Measurements from ENCODE around the gene ERVV-1.
A peak's percentile ranks its signal among the peaks of the same experiment; 100 is the strongest.
"Not testable (repeated sequence)": the region's sequence is repeated elsewhere in the genome, so short reads cannot be mapped to it uniquely, and the experiment has no call there.

ERVV-1 gene

GRCh38 chr19:53013621-53014020 lies at the start of gene ERVV-1:
Gene ERVV-1, plus strand, starts transcription at chr19:53013921. Its CDS starts 170 bp downstream, at chr19:53014091.
- DNase-seq (ENCODE audit: low read depth, low spot score): no peak

GRCh38 chr19:52967772-52968171 lies 45.9 kb upstream of the ERVV-1 start:
- no peak for DNase-seq (ENCODE audit: low read depth, low spot score)

GRCh38 chr19:52981329-52981728 lies 32.4 kb upstream of the ERVV-1 start:
- DNase-seq (ENCODE audit: low read depth, low spot score): no peak

- DNase-seq (ENCODE audit: low read depth, low spot score): not testable (repeated sequence)
These were observed 30.6 kb upstream of the ERVV-1 start for GRCh38 chr19:52983167-52983566.

- DNase-seq (ENCODE audit: low read depth, low spot score): no peak
These were observed 26.5 kb upstream of the ERVV-1 start for GRCh38 chr19:52987221-52987620.

- no peak for DNase-seq (ENCODE audit: low read depth, low spot score)
These were observed 25.2 kb upstream of the ERVV-1 start for GRCh38 chr19:52988506-52988905.

GRCh38 chr19:52990759-52991418 lies 22.8 kb upstream of the ERVV-1 start:
- DNase-seq (ENCODE audit: low read depth, low spot score): no peak

- peak; percentile 50 for DNase-seq (ENCODE audit: low read depth, low spot score)
These were observed 22.2 kb upstream of the ERVV-1 start for GRCh38 chr19:52991484-52991883.

GRCh38 chr19:52992109-52993004 lies 21.4 kb upstream of the ERVV-1 start:
- peak; percentile 57 for DNase-seq (ENCODE audit: low read depth, low spot score)

- DNase-seq (ENCODE audit: low read depth, low spot score): peak; percentile 84
These were observed 20.2 kb upstream of the ERVV-1 start for GRCh38 chr19:52993342-52994178.

GRCh38 chr19:52995711-52996110 lies 18.0 kb upstream of the ERVV-1 start:
- no peak for DNase-seq (ENCODE audit: low read depth, low spot score)

GRCh38 chr19:52997975-52998374 lies 15.7 kb upstream of the ERVV-1 start:
- DNase-seq (ENCODE audit: low read depth, low spot score): no peak

- DNase-seq (ENCODE audit: low read depth, low spot score): no peak
These were observed 11.2 kb upstream of the ERVV-1 start for GRCh38 chr19:53002479-53002878.

- peak; percentile 66 for DNase-seq (ENCODE audit: low read depth, low spot score)
These were observed 9.5 kb upstream of the ERVV-1 start for GRCh38 chr19:53004242-53004641.

- DNase-seq (ENCODE audit: low read depth, low spot score): no peak
These were observed 6.5 kb upstream of the ERVV-1 start for GRCh38 chr19:53007200-53007599.

- no peak for DNase-seq (ENCODE audit: low read depth, low spot score)
These were observed 6.1 kb upstream of the ERVV-1 start for GRCh38 chr19:53007606-53008005.

- no peak for DNase-seq (ENCODE audit: low read depth, low spot score)
These were observed 5.5 kb upstream of the ERVV-1 start for GRCh38 chr19:53008061-53008778.

GRCh38 chr19:53010494-53010893 lies 3.2 kb upstream of the ERVV-1 start:
- DNase-seq (ENCODE audit: low read depth, low spot score): no peak

GRCh38 chr19:53012006-53012405 lies 1.7 kb upstream of the ERVV-1 start:
- no peak for DNase-seq (ENCODE audit: low read depth, low spot score)

GRCh38 chr19:53015159-53015558 lies 1.4 kb downstream of the ERVV-1 start:
- no peak for DNase-seq (ENCODE audit: low read depth, low spot score)

GRCh38 chr19:53015730-53016129 lies 2.0 kb downstream of the ERVV-1 start:
- DNase-seq (ENCODE audit: low read depth, low spot score): no peak
